Fibroblast of skin of right quadriceps (primary cell): ENCODE data around the gene C1QTNF9B.
"Not testable (repeated sequence)": the region's sequence is repeated elsewhere in the genome, so short reads cannot be mapped to it uniquely, and the experiment has no call there.

Experiments
- DNase-seq: peaks from one replicate; pipeline ENCODE4 v3.0.0-alpha.2; 2013

Gene C1QTNF9B

GRCh38 chr13:23893791-23894190 is 3.5 kb downstream of the C1QTNF9B start:
- not testable (repeated sequence) for DNase-seq

GRCh38 chr13:23889615-23890607 is 7.4 kb downstream of the C1QTNF9B start:
- DNase-seq = peak; percentile 11

DNA sequence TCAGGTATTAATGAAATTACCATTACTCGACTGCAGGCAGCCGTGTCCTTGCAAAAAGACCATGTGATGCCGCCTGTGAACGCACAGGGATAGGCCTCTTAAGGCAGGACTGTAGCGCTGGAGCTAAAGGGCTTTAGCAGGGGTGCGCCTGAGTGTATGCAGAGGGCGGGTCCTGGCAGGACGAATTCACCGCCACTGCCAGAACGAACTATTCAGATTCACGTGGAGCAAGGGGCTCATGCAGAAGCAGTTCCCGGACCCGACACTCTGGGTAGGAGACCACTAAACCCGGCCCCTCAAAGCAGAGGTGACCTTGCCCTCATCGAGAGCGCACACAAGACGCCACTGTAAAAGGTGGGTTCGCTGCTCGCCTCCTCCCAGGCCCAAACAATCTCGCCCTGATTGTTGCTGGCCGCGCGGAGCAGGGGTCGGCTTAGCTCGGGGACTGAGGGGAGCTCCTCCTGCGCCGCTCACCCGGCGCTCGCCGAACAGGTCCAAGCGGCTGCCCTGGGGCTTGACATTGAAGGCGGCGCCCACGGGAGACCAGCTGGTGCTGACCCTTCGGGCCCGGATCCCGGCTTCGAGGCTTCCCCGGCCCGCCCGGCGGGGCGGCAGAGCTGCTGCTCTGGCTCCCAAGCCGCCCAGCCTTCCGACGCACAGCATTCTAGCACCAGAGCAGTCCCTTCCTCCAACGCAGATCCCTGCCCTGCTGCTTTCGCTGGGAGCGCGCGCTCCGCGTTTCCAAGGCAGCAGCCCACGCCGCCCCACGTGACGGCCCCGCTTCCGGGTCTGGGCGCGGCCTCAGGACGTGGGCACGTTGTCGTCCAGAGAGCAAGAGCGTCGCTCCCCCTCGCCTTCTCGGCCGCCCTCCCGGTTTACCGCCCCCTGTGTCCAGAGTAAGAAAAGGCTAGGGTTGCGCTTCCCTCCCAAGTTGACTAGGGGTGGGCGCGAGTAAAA is 8.4 kb downstream of the C1QTNF9B start, which contains the start of gene MIPEP:
Gene MIPEP, minus strand, starts transcription at position 743 of the 957 bp plus-strand sequence. Its CDS starts 80 bp downstream, at position 663.
- DNase-seq = peak; percentile 96

- DNase-seq = not testable (repeated sequence)
Observed at GRCh38 chr13:23884361-23884760, 12.9 kb downstream of the C1QTNF9B start.

- DNase-seq = no peak
Observed at GRCh38 chr13:23883255-23883654, 14.0 kb downstream of the C1QTNF9B start.

GRCh38 chr13:23881402-23881800 is 15.9 kb downstream of the C1QTNF9B start:
- not testable (repeated sequence) for DNase-seq

DNA sequence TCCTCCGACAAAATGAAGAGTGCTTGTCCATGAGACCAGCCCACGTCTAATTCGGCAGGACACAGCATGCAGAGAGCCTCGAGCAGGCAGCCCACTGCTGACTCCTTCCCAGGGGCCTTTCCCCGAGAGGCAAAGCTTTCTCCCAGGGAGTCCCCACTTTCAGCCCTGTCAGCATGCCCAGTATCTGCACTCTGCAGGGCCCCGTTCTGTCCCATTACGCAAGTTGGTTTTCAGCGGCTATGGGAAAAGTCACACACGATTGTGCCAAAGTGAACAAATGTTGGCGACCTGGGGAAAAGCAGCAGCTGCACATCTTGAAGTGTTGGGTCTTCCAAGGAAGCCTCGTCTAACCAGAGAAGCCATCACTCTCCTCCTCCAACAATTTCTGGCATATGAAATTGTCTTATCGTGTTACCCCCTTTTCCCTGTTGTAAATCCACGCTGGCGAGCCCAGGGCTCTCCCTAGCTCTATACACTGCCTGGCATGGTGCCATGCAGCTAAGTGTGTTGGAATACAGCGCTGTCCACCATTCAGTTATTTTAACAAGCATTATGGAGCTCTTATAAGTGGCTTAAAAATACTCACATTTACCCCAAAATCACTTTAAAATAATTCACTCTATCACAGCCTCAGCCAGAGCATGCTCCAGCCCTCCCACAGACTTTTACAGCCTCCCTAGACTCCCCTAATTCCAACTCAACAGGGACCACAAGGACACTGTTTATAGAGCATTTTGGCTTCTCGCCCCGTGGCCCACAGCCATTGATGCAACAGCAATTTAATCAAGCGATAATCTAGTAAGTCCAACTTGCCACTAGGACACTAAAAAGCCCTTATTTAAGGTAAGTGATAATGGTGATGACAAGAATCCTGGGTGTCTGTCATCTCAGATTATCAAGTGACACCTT is 16.6 kb downstream of the C1QTNF9B start:
- DNase-seq = not testable (repeated sequence)

DNA sequence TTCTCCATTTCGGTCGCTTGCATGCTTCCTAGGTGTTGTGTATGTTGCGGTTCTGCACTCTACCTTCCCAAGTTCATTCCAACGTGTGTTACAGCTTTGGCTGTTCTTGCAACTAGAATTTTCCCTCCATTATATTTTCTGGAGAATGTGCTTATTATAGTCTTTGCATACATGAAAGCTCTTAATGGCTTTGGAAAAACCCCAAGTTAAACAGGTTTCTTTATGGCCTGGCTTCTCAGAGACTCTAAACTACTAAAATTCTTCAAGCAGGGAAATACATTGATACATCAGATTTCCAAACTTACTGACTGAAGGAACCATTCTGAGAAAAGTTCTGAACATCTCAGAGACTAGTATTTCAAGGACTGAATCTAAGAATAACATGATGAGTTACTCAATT is 20.0 kb downstream of the C1QTNF9B start:
- no peak for DNase-seq

DNA sequence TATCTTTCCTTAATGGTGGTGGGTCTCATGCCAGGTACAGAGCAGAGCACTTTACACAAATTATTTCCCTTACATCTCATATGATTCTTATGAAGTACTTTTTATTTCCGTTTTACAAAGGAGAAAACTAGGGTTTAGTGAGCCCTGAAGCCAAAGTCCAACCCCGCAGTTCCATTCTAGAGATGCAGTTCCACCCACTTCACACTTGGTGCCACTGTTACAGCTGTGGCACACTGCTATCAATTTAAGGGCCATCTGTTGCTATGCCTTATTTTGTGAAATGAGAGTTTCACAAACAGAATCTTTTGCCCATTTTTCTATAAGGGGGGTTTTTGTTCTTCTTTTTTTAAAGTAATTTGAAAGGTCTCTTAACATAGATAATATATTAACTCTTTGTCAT is 21.0 kb downstream of the C1QTNF9B start:
- DNase-seq = no peak

GRCh38 chr13:23871616-23872220 is 25.6 kb downstream of the C1QTNF9B start:
- DNase-seq = peak; percentile 58

- no peak for DNase-seq
Observed at GRCh38 chr13:23870356-23871140, 26.8 kb downstream of the C1QTNF9B start.

- peak; percentile 94 for DNase-seq
Observed at GRCh38 chr13:23868521-23868920, 28.8 kb downstream of the C1QTNF9B start.

- peak; percentile 56 for DNase-seq
Observed at GRCh38 chr13:23867027-23867491, 30.2 kb downstream of the C1QTNF9B start.

DNA sequence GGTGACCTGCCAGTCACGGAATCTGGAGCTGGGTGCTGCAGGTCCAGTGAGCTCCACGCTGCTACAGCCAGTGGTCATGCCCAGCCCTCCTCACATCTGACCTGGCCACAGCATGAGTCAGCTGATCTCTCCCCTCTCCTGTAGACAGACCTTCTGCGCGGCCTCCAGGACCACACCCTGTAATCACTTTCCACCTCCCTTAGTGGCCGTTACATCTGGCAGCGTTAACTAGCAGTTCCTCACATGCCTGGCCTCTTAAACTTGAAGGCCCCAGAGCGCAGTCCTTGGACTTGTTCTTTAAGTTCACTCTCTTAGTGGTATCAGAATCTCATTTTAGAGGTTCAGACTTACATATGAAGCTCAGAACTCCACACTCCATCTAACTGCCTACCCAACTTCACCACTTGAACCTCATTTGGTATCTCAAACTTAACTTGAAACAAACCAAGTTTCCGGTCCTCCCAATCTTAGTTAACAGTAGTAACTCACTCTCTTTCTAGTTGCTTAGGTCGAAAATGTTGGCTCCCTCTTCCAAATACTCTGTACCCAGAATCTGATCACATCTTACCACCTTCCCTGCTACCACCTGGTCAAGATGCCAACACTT is 30.8 kb downstream of the C1QTNF9B start:
- no peak for DNase-seq

GRCh38 chr13:23865906-23866305 is 31.4 kb downstream of the C1QTNF9B start:
- DNase-seq = no peak

- DNase-seq = no peak
Observed at GRCh38 chr13:23865026-23865425, 32.3 kb downstream of the C1QTNF9B start.

- no peak for DNase-seq
Observed at GRCh38 chr13:23861310-23861709, 36.0 kb downstream of the C1QTNF9B start.

GRCh38 chr13:23859904-23860303 is 37.4 kb downstream of the C1QTNF9B start:
- DNase-seq = no peak

- no peak for DNase-seq
Observed at GRCh38 chr13:23859455-23859854, 37.8 kb downstream of the C1QTNF9B start.

- DNase-seq = no peak
Observed at GRCh38 chr13:23858546-23858945, 38.8 kb downstream of the C1QTNF9B start.
